HL-60 (cell line): ENCODE measurements around the gene WIPF1.

Experiments
- TF ChIP-seq, protein P1 (sequence below): IDR thresholded peaks from 2 replicates; pipeline ENCODE4 v1.6.1; 2012; ENCODE audit warnings: low read depth; ENCODE audit not compliant: insufficient replicate concordance
- TF ChIP-seq, protein P2 (sequence below): IDR thresholded peaks from one replicate; pipeline ENCODE4 v1.5.1; 2011; ENCODE audit warnings: low read length, control low read depth, inconsistent platforms; ENCODE audit not compliant: insufficient read depth

DNA sequence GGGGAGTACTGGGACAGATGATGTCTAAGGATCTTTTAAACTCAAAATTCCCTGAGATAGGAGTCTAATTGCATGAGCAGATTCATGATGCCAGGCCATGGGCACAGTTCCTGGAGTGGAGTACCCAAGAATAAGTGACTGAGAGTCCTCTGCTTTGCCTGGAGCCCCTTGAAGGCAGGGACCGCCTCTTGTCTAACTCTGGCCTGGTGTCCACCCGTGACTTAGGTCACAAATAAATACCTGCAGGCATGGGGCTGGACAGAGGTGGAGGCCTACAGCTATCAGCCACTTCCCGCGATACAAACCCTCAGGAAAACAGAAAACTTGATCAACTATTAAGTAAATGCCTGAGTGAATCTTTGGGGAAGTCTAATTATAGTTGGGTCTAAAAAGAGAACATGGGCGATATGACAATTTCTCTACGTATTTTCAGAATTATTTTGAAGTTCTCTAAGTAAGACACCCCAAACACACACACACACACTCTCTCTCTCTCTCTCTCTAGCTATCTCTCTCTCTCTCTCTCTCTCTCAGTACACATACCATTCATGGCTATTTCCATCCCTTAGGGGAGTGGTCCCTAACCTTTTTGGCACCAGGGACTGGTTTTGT is 1.8 kb upstream of the WIPF1 start:
- TF ChIP-seq, protein P1, sequence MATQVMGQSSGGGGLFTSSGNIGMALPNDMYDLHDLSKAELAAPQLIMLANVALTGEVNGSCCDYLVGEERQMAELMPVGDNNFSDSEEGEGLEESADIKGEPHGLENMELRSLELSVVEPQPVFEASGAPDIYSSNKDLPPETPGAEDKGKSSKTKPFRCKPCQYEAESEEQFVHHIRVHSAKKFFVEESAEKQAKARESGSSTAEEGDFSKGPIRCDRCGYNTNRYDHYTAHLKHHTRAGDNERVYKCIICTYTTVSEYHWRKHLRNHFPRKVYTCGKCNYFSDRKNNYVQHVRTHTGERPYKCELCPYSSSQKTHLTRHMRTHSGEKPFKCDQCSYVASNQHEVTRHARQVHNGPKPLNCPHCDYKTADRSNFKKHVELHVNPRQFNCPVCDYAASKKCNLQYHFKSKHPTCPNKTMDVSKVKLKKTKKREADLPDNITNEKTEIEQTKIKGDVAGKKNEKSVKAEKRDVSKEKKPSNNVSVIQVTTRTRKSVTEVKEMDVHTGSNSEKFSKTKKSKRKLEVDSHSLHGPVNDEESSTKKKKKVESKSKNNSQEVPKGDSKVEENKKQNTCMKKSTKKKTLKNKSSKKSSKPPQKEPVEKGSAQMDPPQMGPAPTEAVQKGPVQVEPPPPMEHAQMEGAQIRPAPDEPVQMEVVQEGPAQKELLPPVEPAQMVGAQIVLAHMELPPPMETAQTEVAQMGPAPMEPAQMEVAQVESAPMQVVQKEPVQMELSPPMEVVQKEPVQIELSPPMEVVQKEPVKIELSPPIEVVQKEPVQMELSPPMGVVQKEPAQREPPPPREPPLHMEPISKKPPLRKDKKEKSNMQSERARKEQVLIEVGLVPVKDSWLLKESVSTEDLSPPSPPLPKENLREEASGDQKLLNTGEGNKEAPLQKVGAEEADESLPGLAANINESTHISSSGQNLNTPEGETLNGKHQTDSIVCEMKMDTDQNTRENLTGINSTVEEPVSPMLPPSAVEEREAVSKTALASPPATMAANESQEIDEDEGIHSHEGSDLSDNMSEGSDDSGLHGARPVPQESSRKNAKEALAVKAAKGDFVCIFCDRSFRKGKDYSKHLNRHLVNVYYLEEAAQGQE: no peak
- TF ChIP-seq, protein P2, sequence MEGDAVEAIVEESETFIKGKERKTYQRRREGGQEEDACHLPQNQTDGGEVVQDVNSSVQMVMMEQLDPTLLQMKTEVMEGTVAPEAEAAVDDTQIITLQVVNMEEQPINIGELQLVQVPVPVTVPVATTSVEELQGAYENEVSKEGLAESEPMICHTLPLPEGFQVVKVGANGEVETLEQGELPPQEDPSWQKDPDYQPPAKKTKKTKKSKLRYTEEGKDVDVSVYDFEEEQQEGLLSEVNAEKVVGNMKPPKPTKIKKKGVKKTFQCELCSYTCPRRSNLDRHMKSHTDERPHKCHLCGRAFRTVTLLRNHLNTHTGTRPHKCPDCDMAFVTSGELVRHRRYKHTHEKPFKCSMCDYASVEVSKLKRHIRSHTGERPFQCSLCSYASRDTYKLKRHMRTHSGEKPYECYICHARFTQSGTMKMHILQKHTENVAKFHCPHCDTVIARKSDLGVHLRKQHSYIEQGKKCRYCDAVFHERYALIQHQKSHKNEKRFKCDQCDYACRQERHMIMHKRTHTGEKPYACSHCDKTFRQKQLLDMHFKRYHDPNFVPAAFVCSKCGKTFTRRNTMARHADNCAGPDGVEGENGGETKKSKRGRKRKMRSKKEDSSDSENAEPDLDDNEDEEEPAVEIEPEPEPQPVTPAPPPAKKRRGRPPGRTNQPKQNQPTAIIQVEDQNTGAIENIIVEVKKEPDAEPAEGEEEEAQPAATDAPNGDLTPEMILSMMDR: no peak
